Hippocampal formation (tissue), 2 donors: ENCODE data around the gene SSTR3.
"Not testable (repeated sequence)": the region's sequence is repeated elsewhere in the genome, so short reads cannot be mapped to it uniquely, and the experiment has no call there.

Source experiments
- DNase-seq, 2 donors: peaks; one replicate each; lab custom pipeline; 2025; lab: John Stamatoyannopoulos, UW

SSTR3 gene

GRCh38 chr22:37210041-37210803, 2.1 kb downstream of the SSTR3 start:
- DNase-seq, result no peak

DNA sequence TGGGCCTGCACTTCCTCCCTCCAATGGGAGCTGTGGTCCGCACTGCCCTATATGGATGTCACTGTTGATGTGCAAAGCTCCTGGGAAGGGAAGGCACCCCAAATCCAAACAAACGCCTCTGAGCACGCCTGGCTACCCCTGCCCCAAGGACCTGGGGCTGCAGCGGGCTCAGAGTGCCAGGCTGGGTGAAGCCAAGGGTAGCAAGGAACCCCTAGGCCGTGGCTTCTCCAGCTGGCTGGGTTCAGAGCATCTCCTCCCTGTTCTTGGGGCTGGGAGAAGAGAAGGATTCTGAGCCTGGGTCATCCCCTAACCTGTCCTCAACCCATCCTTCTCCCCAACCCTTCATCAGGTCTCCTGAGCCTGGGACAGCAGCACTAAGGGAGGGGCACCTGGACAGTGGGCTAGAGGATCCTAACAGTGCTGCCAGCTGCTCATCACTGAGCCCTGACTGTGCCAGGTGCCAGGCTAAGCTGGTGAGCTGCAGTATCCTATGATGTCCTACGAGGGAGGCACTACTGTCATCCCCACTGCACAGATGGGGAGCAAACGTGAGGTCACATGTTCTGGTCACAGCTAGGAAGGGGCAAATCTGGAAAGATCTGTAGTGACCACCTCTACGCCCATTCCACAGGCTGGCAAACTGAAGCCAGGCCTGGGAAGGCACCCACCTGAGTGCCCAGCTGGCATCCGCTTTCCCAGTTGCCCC, 3.0 kb downstream of the SSTR3 start:
- DNase-seq, result no peak

DNA sequence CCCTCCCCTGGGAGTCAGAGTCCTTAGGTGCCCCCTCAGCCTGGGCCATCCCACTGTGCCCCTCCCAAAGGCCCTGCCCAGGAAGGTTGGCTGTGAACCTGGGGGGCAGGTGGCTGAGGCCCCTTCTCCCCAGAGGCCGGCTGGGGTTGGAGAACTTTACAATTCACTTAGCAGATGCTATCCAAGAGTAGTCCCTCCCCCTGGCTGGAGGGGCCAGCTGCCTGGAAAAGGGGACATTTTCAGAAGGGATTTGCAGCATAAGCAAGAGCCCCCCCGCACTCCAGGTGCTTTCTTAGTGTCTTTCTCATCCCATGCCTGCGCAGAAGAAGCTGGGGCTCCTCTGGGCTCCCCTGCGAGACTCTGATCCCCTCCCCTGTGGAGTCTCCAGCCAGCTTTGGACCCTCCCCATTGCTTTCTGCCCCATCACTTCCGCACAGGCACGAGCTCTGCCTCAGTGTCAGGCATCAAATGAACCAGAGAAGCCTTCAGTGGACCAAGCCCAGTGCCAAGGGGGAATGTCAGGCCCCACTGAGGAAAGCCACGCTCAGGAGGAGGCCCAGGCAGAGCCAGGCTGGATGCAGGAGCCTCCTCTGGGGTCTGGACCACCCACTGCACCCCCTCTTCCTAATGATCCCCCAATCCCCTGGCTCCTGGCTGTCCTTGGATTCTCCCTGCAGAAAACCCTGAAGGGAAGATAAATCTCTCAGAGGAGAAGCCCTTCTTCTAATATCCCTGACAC, 3.7 kb downstream of the SSTR3 start:
- no peak for DNase-seq

DNA sequence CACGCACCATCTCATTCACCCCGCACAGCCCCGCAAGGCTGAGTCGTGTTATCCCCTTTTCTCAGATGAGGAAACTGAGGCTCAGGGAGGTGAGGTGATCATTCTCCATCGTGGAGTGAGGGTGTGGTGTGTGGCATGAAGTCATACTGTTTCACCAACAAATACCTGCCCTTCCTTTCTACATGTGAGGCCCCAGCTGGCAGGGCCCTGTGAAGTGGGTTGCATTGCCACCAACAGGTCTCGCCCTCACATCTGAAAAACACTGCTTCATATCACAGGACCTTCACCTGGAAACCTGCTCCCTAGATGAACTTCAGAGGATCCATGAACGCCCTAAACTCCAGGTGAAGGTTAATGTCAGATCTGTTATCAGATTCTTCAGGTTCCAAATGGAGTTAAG, 4.3 kb downstream of the SSTR3 start:
- no peak for DNase-seq

DNA sequence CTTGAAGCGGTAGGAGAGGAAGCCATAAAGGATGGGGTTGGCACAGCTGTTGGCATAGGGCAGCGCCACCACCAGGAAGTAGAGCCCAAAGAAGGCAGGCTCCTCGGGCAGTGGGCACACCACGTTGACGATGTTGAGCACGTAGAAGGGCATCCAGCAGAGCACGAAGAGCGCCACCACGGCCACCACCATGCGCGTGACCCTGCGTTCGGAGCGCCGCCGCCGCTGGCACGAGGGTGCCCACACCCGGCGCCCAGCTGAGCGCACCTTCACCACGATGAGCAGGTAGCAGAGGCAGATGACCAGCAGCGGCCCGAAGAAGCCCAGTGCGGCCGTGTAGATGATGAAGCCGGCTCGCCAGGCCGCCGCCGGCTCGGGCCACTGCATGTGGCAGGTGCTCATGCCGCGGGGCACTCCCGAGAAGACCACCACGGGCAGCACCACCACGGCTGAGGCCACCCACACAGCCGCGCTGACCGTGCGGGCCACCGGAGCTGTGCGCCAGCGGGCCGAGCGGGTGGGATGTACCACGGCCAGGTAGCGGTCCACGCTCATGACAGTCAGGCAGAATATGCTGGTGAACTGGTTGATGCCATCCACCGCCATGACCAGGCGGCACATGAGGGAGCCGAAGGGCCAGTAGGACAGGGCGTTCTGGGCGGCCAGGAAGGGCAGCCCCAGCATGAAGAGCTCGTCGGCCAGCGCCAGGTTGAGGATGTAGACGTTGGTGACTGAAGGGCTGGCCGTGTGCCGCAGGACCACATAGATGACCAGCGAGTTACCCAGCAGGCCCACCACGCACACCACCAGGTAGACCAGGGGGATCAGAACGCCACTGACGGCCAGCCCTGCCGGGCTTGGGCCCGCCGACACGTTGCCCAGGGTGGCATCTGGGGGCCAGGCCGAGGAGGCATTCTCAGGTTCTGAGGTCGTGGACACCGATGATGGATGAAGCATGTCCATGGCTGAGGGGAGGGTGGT, 5.1 kb downstream of the SSTR3 start:
- DNase-seq, result no peak

DNA sequence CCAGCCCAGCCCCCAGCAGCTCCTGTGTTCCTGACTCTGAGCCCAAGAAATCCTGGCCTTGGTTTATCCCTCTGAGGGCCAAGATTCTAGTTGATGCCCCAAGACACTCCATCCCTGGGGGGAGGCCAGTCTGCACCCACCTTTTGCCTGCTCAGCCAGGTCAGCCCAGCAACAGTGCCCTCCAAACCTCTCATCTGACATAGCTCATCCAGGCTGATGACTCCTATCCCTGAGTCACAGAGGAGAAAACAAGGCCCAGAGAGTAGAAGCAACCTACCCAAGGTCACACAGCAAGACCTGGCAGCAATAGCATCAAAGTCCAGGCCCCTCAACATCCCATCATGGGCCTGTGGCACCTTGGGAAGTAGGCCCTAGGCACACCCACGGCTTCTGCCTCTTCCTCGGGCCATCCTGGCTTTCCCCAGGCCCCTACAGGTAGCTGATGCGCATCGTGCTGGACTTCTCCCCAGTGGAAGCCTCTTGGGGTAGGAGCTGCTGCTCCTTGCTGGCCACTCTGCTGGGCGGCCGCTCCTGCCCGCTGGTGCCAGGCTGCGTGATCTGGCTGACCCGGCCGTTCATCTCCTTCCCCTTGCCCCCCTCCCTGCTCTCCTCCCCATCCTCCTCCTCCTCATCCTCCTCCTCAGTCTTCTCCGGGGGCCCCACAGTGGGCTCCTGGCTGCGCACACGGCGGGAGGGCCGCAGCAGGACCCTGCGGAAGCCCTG, 6.0 kb downstream of the SSTR3 start:
- no peak for DNase-seq

DNA sequence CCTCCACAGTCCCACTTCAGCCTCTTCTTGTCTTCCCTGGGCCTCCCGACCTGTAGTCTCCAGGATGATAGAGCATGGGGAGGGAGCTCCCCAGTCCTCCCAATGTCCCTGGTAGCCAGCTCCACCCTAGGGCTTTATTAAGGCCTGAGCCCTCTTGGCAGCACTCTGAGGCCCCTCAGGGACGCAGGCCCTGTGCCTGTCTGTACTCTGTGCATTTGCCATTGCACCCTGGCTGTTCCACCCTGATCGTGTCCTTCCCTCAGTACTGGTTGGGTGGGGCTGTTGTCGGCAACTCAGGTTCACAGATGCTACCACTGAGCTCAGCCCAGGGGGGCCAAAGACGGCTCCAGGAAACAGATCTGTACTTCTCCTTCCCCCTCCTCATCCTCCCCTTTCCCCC, 7.2 kb downstream of the SSTR3 start:
- DNase-seq, result no peak

GRCh38 chr22:37204045-37204655, 8.1 kb downstream of the SSTR3 start:
- DNase-seq, result no peak

- no peak for DNase-seq
Measured at GRCh38 chr22:37203354-37204044, 8.8 kb downstream of the SSTR3 start.

GRCh38 chr22:37202716-37203115, 9.6 kb downstream of the SSTR3 start:
- no peak for DNase-seq

DNA sequence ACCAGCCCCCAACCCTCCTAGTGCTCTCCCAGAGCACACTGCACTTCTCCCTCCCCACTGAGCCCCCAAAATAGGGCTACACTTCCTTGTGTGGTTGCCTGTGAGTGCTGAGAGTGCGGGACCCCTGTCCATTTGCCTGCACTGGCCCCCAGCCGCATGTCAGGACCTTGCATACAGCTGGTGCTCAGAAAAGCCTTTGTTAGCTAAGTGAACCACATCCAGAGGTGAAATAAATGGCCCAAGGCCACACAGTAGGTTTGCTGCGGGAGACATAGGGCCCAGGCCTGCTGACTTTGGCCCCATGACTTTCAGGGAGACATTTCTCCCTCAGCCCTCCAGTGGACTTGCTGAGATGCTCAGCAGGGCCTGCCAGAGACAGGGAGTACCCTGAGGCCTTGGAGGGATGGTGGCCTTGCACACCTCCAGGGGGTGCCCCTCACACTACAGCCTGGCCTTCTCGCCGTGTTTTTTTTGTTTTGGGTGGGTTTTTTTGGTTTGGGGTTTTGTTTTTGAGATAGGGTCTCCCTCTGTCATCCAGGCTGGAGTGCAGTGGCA, 10.2 kb downstream of the SSTR3 start:
- DNase-seq, result no peak

GRCh38 chr22:37201443-37201820, 10.8 kb downstream of the SSTR3 start:
- not testable (repeated sequence) for DNase-seq

GRCh38 chr22:37199760-37200108, 12.5 kb downstream of the SSTR3 start:
- DNase-seq, result no peak

DNA sequence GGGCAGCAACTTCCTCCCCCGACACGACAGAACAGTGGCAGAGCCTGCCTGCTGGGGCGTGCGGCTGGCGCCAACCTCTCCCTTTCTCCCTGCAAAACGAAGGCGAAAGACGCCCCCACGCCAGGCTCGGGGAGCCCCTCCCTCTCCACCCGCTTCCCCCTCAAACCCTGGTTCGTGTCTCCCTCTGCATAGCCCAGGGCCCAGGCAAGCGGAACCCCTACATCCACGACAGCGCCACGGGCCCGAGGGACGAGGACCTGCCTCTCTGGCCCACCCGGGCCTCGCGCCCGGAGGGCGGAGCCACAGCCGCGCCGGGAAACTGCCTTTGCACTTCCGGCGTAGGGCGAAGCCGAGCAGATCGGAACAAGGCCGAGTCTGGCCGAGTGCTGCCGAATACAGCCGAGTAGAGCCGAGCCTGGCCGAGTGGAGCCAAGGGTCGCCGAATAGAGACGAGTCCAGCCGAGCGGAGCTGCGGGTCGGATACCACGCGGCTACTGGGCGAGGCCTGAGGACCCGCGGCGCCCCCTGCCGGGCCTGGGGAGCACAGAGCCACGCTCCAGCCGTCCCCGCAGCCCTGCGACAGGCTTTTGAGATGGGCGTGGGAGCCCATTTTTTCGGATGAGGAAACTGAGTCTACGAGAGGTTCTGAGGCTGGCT, 13.0 kb downstream of the SSTR3 start:
- DNase-seq, result peak; percentile 94 to 97

DNA sequence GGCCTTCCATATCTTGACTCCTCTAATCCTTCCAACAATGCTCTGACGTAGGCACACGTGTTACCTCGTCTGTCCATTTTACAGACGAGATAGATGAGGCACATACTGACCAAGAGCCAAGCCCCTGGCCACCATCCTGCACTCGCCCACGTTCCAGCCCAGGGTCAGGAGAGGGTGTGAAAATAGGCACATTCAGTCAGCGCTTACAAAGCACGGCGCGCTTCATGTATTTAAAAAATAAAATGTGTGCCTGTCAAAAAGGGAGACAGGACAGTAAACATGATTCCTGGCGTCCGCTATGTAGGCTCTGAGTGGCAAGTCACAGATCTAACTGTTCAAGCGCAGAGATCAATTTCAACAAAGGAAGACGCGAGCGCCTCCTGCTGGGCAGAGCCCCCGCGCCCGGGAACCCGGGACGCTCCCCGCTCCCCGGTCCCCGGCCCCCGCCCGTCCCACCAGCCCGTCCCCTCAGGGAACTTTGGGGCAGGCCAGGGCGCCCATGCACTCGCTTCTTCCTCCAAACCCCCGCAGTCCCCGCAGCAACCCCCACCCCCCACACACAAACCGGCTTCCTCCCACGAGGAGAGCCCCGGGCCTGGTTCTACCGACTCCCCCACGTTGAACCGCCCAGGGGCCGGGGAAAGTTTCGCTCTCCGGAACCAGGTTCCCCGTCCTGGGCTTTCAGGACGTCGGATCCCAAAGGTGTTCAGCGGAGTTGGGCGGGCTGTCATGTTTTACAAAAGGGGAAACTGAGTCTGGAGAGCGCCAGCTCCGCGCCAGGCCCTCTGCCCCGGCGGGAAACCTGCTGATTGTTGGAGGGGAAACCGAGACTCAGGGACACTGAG, 13.8 kb downstream of the SSTR3 start:
- DNase-seq, result peak; percentile 55 to 76

GRCh38 chr22:37197451-37198257, 14.6 kb downstream of the SSTR3 start:
- no peak for DNase-seq
